ENCODE results near the gene PITPNM3. TPM values are rescaled to one million over a fixed set of nuclear protein-coding genes. Genes with fewer than 3 reads are reported as not detected.
A peak's percentile ranks its signal among the peaks of the same experiment; 100 is the strongest.

Gene PITPNM3
- polyA plus RNA-seq, 1 donor from 2014 or later, result 3.0 TPM

GRCh38 chr17:6442775-6443174 is 113.6 kb downstream of the PITPNM3 start:
- Histone ChIP-seq H3K4me3 (ENCODE audit: low read length) (peak overlapping the region; percentile 83), H3K36me3 (ENCODE audit: insufficient read depth, low read length) (no peaks in the 10 kb centered on the region), H3K79me2 (replicated peaks; ENCODE audit: insufficient read depth, low read length) (no peaks in the 10 kb centered on the region), H2AFZ (ENCODE audit: low read depth, low read length) (no peak overlapping the region), H3K9ac (ENCODE audit: low read length) (peak overlapping the region; percentile 93), H3K27me3 (ENCODE audit: insufficient read depth, low read depth, low read length) (no peaks in the 10 kb centered on the region), H3F3A (ENCODE audit: insufficient read depth, low read length, poor library complexity, severe bottlenecking) (no peaks in the 10 kb centered on the region), H4K20me1 (ENCODE audit: insufficient read depth) (no peaks in the 10 kb centered on the region), H3K4me2 (ENCODE audit: low read length) (no peak overlapping the region), H3K9me3 (ENCODE audit: low read length) (no peaks in the 10 kb centered on the region), H3K9me2 (ENCODE audit: insufficient read depth, low read length) (no peaks in the 10 kb centered on the region), H3K27ac (ENCODE audit: low read length) (peak overlapping the region; percentile 93)
- TF ChIP-seq MXI1 (conservative IDR thresholded peaks at IDR 0.05; ENCODE audit: poor library complexity, severe bottlenecking) (no peak), REST (IDR thresholded peaks at IDR 0.05; ENCODE audit: borderline replicate concordance) (no peak), EZH2 (IDR thresholded peaks at IDR 0.05; ENCODE audit: borderline replicate concordance, insufficient read depth, low read length, poor library complexity, severe bottlenecking) (no peak), POLR2AphosphoS5 (IDR thresholded peaks at IDR 0.05) (no peak), EP300 (conservative IDR thresholded peaks at IDR 0.05; ENCODE audit: poor library complexity, severe bottlenecking) (no peak), TAF1 (IDR thresholded peaks at IDR 0.05; ENCODE audit: low read depth) (no peak)
- TF ChIP-seq, protein P1, sequence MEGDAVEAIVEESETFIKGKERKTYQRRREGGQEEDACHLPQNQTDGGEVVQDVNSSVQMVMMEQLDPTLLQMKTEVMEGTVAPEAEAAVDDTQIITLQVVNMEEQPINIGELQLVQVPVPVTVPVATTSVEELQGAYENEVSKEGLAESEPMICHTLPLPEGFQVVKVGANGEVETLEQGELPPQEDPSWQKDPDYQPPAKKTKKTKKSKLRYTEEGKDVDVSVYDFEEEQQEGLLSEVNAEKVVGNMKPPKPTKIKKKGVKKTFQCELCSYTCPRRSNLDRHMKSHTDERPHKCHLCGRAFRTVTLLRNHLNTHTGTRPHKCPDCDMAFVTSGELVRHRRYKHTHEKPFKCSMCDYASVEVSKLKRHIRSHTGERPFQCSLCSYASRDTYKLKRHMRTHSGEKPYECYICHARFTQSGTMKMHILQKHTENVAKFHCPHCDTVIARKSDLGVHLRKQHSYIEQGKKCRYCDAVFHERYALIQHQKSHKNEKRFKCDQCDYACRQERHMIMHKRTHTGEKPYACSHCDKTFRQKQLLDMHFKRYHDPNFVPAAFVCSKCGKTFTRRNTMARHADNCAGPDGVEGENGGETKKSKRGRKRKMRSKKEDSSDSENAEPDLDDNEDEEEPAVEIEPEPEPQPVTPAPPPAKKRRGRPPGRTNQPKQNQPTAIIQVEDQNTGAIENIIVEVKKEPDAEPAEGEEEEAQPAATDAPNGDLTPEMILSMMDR (IDR thresholded peaks at IDR 0.05; ENCODE audit: poor library complexity, severe bottlenecking), result no peak

- H4K20me1 ChIP-seq (ENCODE audit: insufficient read depth), result no peaks in the 10 kb centered on the region
These were observed 116.4 kb downstream of the PITPNM3 start for GRCh38 chr17:6439951-6440350.

More at GRCh38 chr17:6439951-6440350, 116.4 kb downstream of the PITPNM3 start:
- Histone ChIP-seq H3K4me3 (ENCODE audit: low read length) (peak overlapping the region; percentile 54), H3K9ac (ENCODE audit: low read length) (peak overlapping the region; percentile 51), H2AFZ (ENCODE audit: low read depth, low read length) (peak overlapping the region; percentile 53), H3K36me3 (ENCODE audit: insufficient read depth, low read length) (no peaks in the 10 kb centered on the region), H3K27me3 (ENCODE audit: insufficient read depth, low read depth, low read length) (no peaks in the 10 kb centered on the region), H3K9me3 (ENCODE audit: low read length) (no peaks in the 10 kb centered on the region), H3K4me2 (ENCODE audit: low read length) (peak overlapping the region; percentile 21), H3K9me2 (ENCODE audit: insufficient read depth, low read length) (no peaks in the 10 kb centered on the region), H3K27ac (ENCODE audit: low read length) (peak overlapping the region; percentile 82), H3F3A (ENCODE audit: insufficient read depth, low read length, poor library complexity, severe bottlenecking) (no peaks in the 10 kb centered on the region), H3K79me2 (replicated peaks; ENCODE audit: insufficient read depth, low read length) (no peaks in the 10 kb centered on the region)
- TF ChIP-seq MXI1 (conservative IDR thresholded peaks at IDR 0.05; ENCODE audit: poor library complexity, severe bottlenecking) (no peak), SMC3 (conservative IDR thresholded peaks at IDR 0.05; ENCODE audit: poor library complexity) (peak; percentile 4), EP300 (conservative IDR thresholded peaks at IDR 0.05; ENCODE audit: poor library complexity, severe bottlenecking) (peak; percentile 56), TAF1 (IDR thresholded peaks at IDR 0.05; ENCODE audit: low read depth) (peak; percentile 78), EZH2 (IDR thresholded peaks at IDR 0.05; ENCODE audit: borderline replicate concordance, insufficient read depth, low read length, poor library complexity, severe bottlenecking) (no peak), REST (IDR thresholded peaks at IDR 0.05; ENCODE audit: borderline replicate concordance) (peak; percentile 69)
